ENCODE results near the gene DYRK3. TPM values are rescaled to one million over a fixed set of nuclear protein-coding genes. Genes with fewer than 3 reads are reported as not detected.

Gene DYRK3
- total and polyA plus RNA-seq, 2 of the 13 experiments (the other 11 are each of a cell fraction or from before 2014, with no cell fraction given), result 0.48 to 2.8 TPM

GRCh38 chr1:206685769-206686477 lies 50.6 kb downstream of the DYRK3 start (continued):
- no peak for TF ChIP-seq ERF (CRISPR knock-in tag; IDR thresholded peaks at IDR 0.05)
- TF ChIP-seq ASH2L (IDR thresholded peaks at IDR 0.05; ENCODE audit: insufficient read length, low read depth, low read length), result peak; percentile 74
- no peak for TF ChIP-seq ZNF225 (CRISPR knock-in tag; IDR thresholded peaks at IDR 0.05)
- TF ChIP-seq MEIS2 (CRISPR knock-in tag; IDR thresholded peaks at IDR 0.05), result no peak
- no peak for TF ChIP-seq PCBP2 (optimal IDR thresholded peaks at IDR 0.05; ENCODE audit: low read depth, low read length, poor library complexity, severe bottlenecking)
- TF ChIP-seq RBM22 (optimal IDR thresholded peaks at IDR 0.05; ENCODE audit: low read length), result no peak
- TF ChIP-seq ZNF615 (CRISPR knock-in tag; IDR thresholded peaks at IDR 0.05; ENCODE audit: borderline replicate concordance), result no peak
- TF ChIP-seq ZNF841 (CRISPR knock-in tag; IDR thresholded peaks at IDR 0.05; ENCODE audit: borderline replicate concordance), result no peak
- TF ChIP-seq ZNF780A (CRISPR knock-in tag; IDR thresholded peaks at IDR 0.05), result no peak
- no peak for TF ChIP-seq HHEX (CRISPR knock-in tag; IDR thresholded peaks at IDR 0.05)
- TF ChIP-seq GPBP1L1 (CRISPR knock-in tag; IDR thresholded peaks at IDR 0.05), result no peak
- TF ChIP-seq ZBTB25 (CRISPR knock-in tag; IDR thresholded peaks at IDR 0.05), result no peak
- no peak for TF ChIP-seq SIX4 (CRISPR knock-in tag; IDR thresholded peaks at IDR 0.05)
- TF ChIP-seq MAX (IDR thresholded peaks at IDR 0.05), result no peak
- TF ChIP-seq ZFP36L2 (CRISPR knock-in tag; IDR thresholded peaks at IDR 0.05), result no peak
- TF ChIP-seq ZNF451 (CRISPR knock-in tag; IDR thresholded peaks at IDR 0.05), result no peak
- no peak for TF ChIP-seq TRIM24 (CRISPR knock-in tag; IDR thresholded peaks at IDR 0.05)
- 0 out of 2 replicates have a peak, but pooled peaks have one; percentile 51 for TF ChIP-seq RBFOX2 (IDR thresholded peaks at IDR 0.05; ENCODE audit: low read depth, low read length)
- TF ChIP-seq FOXK2 (IDR thresholded peaks at IDR 0.05), result no peak
- TF ChIP-seq ZNF782 (CRISPR knock-in tag; IDR thresholded peaks at IDR 0.05; ENCODE audit: borderline replicate concordance), result no peak
- no peak for TF ChIP-seq CCAR2 (optimal IDR thresholded peaks at IDR 0.05; ENCODE audit: low read depth, low read length)
- no peak for TF ChIP-seq ELF3 (CRISPR knock-in tag; IDR thresholded peaks at IDR 0.05)
- peak; percentile 52 for TF ChIP-seq ZFY (CRISPR knock-in tag; IDR thresholded peaks at IDR 0.05)
